SK-N-SH (cell line): ENCODE data around the gene GSTM2. TPM values are rescaled to one million over a fixed set of nuclear protein-coding genes. Genes with fewer than 3 reads are reported as not detected.

Source experiments
- CTCF ChIA-PET: fragments of 300-600, 350-600 bp; formaldehyde crosslinking; extraction: SDS; loops from one replicate; lab custom pipeline; 2021; lab: Yijun Ruan, JAX
- POLR2A ChIA-PET: fragments of 350-600 bp; sonication (Branson Sonifier 250); formaldehyde crosslinking; extraction: SDS; loops from one replicate; lab custom pipeline; 2020; ENCODE audit warnings: antibody characterized with exemption, inconsistent platforms; lab: Yijun Ruan, JAX
- DNase-seq: peaks from one replicate; pipeline ENCODE4 v3.0.0; 2012
- H2AFZ ChIP-seq: fragments of 200-600 bp; sonication (generic); 2 replicates; pipeline ENCODE4 v1.8.1; 2016; ENCODE audit warnings: antibody characterized with exemption, mild to moderate bottlenecking, low read depth
- H3F3A ChIP-seq: fragments of 200-600 bp; sonication (generic); replicated peaks from 2 replicates; pipeline ENCODE3; 2016; ENCODE audit warnings: antibody characterized with exemption, mild to moderate bottlenecking; ENCODE audit not compliant: insufficient read depth
- H3K27ac ChIP-seq, 2 experiments: fragments of 200-500 bp in 1 of 2; fragments of 200-600 bp in 1 of 2; sonication (Bioruptor generic) in 1 of 2; sonication (generic), shearing (Covaris generic) in 1 of 2; 2 replicates each; pipeline versions ENCODE4 v1.5.1 to v1.6.1; 2014 to 2016; ENCODE audit warnings: low read depth in 2 of 2, inconsistent platforms in 1 of 2, low read length in 1 of 2, mild to moderate bottlenecking in 1 of 2, mixed read lengths in 1 of 2
- H3K27me3 ChIP-seq: fragments of 200-600 bp; sonication (generic), shearing (Covaris generic); 2 replicates; pipeline ENCODE4 v1.6.1; 2016; ENCODE audit warnings: mixed run types; ENCODE audit not compliant: insufficient read depth
- H3K36me3 ChIP-seq, 2 experiments: fragments of 200-500 bp in 1 of 2; fragments of 200-600 bp in 1 of 2; sonication (Bioruptor generic) in 1 of 2; sonication (generic) in 1 of 2; replicated peaks in 1 of 2; 2 replicates each; pipeline versions ENCODE3 to v1.5.1; 2014 to 2016; ENCODE audit warnings: low read length in 1 of 2, mild to moderate bottlenecking in 1 of 2; ENCODE audit not compliant: insufficient read depth in 2 of 2, control insufficient read depth in 1 of 2
- H3K4me1 ChIP-seq, 2 experiments: fragments of 200-500 bp in 1 of 2; fragments of 200-600 bp in 1 of 2; sonication (Bioruptor generic) in 1 of 2; sonication (generic), shearing (Covaris generic) in 1 of 2; 2 replicates each; pipeline versions ENCODE4 v1.5.1 to v1.6.1; 2014 to 2016; ENCODE audit warnings: low read depth in 1 of 2, low read length in 1 of 2, mixed run types in 1 of 2; ENCODE audit not compliant: insufficient read depth in 2 of 2, control insufficient read depth in 1 of 2
- H3K4me2 ChIP-seq: fragments of 200-600 bp; sonication (generic), shearing (Covaris generic); 2 replicates; pipeline ENCODE4 v1.6.1; 2017; ENCODE audit warnings: mixed run types
- H3K4me3 ChIP-seq, 2 experiments: fragments of 200-500 bp in 1 of 2; fragments of 200-600 bp in 1 of 2; sonication (Bioruptor generic) in 1 of 2; sonication (generic), shearing (Covaris generic) in 1 of 2; 2 replicates each; pipeline versions ENCODE4 v1.5.1 to v1.8.1; 2014 to 2016; ENCODE audit warnings: low read depth in 2 of 2, inconsistent platforms in 1 of 2, low read length in 1 of 2, mild to moderate bottlenecking in 1 of 2, mixed read lengths in 1 of 2, moderate library complexity in 1 of 2
- H3K79me2 ChIP-seq: fragments of 200-600 bp; sonication (generic); 2 replicates; pipeline ENCODE4 v1.8.1; 2017; ENCODE audit warnings: mild to moderate bottlenecking; ENCODE audit not compliant: insufficient read depth
- H3K9ac ChIP-seq: fragments of 200-600 bp; sonication (generic); 2 replicates; pipeline ENCODE4 v1.6.1; 2017; ENCODE audit warnings: mixed run types
- H3K9me2 ChIP-seq: fragments of 200-600 bp; sonication (generic); 2 replicates; pipeline ENCODE4 v1.6.1; 2017; ENCODE audit warnings: mixed run types
- H3K9me3 ChIP-seq: fragments of 200-600 bp; sonication (generic); 2 replicates; pipeline ENCODE4 v1.6.1; 2017; ENCODE audit warnings: mixed run types, mild to moderate bottlenecking, moderate library complexity
- H4K20me1 ChIP-seq: fragments of 200-600 bp; sonication (generic); 2 replicates; pipeline ENCODE4 v1.6.1; 2017; ENCODE audit warnings: mild to moderate bottlenecking, mixed run types; ENCODE audit not compliant: insufficient read depth
- CHD2 ChIP-seq: fragments of 150-350 bp; IDR thresholded peaks from 2 replicates; pipeline ENCODE4 v1.6.1; 2018; ENCODE audit warnings: low read length; ENCODE audit not compliant: partially characterized antibody
- CTCF ChIP-seq: fragments of 200-600 bp; sonication (generic); IDR thresholded peaks from 2 replicates; pipeline ENCODE4 v1.6.1; 2017; ENCODE audit warnings: antibody characterized with exemption, mild to moderate bottlenecking, moderate library complexity
- EP300 ChIP-seq, 2 experiments: IDR thresholded peaks; 2 replicates each; pipeline versions ENCODE4 v1.4.0 to v1.6.1; 2012; ENCODE audit warnings: borderline replicate concordance in 1 of 2, low read depth in 1 of 2, low read length in 1 of 2
- EZH2phosphoT487 ChIP-seq: fragments of 200-600 bp; sonication (generic); IDR thresholded peaks from 2 replicates; pipeline ENCODE4 v1.6.1; 2017; ENCODE audit warnings: low read depth, mixed run types, mild to moderate bottlenecking, antibody characterized with exemption, moderate library complexity, borderline replicate concordance
- FOSL2 ChIP-seq: IDR thresholded peaks from 2 replicates; pipeline ENCODE4 v1.4.0; 2012; ENCODE audit warnings: low read depth, mild to moderate bottlenecking, moderate library complexity, borderline replicate concordance
- IRF3 ChIP-seq: fragments of 150-350 bp; IDR thresholded peaks from 2 replicates; pipeline ENCODE4 v1.6.1; 2016; ENCODE audit warnings: mild to moderate bottlenecking, low read depth, low read length
- MXI1 ChIP-seq: IDR thresholded peaks from 2 replicates; pipeline ENCODE4 v1.6.1; 2012; ENCODE audit warnings: mild to moderate bottlenecking, low read depth, low read length, improper control_type of control experiment
- NFIC ChIP-seq: IDR thresholded peaks from 2 replicates; pipeline ENCODE4 v1.4.0; 2012; ENCODE audit warnings: borderline replicate concordance
- PBX3 ChIP-seq: IDR thresholded peaks from 2 replicates; pipeline ENCODE4; 2012
- POLR2AphosphoS5 ChIP-seq: IDR thresholded peaks from 2 replicates; pipeline ENCODE4 v1.6.1; 2012; ENCODE audit warnings: low read depth, low read length
- RAD21 ChIP-seq: IDR thresholded peaks from 2 replicates; pipeline ENCODE4 v1.6.1; 2012; ENCODE audit warnings: mild to moderate bottlenecking, low read length
- RCOR1 ChIP-seq: fragments of 150-350 bp; IDR thresholded peaks from 2 replicates; pipeline ENCODE4 v1.6.1; 2017; ENCODE audit warnings: antibody characterized with exemption, low read length
- RFX5 ChIP-seq: IDR thresholded peaks from 2 replicates; pipeline ENCODE4 v1.6.1; 2012; ENCODE audit warnings: mild to moderate bottlenecking, improper control_type of control experiment, low read length
- RXRA ChIP-seq: IDR thresholded peaks from 2 replicates; pipeline ENCODE4 v1.4.0; 2012; ENCODE audit warnings: low read depth, mild to moderate bottlenecking, borderline replicate concordance
- SMC3 ChIP-seq: IDR thresholded peaks from 2 replicates; pipeline ENCODE4 v1.6.1; 2012; ENCODE audit warnings: low read depth, low read length, improper control_type of control experiment
- TAF1 ChIP-seq: IDR thresholded peaks from 2 replicates; pipeline ENCODE4 v1.6.1; 2012; ENCODE audit warnings: low read depth, mild to moderate bottlenecking, low read length, moderate library complexity, borderline replicate concordance
- USF2 ChIP-seq: fragments of 150-350 bp; IDR thresholded peaks from 2 replicates; pipeline ENCODE4 v1.6.1; 2017; ENCODE audit warnings: antibody characterized with exemption, low read length, low read depth, borderline replicate concordance
- WGBS: methylation state at CpG from one replicate; pipeline ENCODE4 v1.1.6; 2017; ENCODE audit warnings: low lambda C conversion rate; 5-methylcytosine and 5-hydroxymethylcytosine counted together
- polyA plus RNA-seq, 3 experiments: library from polyadenylated mRNA; depleted of rRNA; stranded (reverse); fragments of >200 nt; gene quantifications; 2 replicates each; pipeline ENCODE4 v1.2.3, GENCODE V29; 2012

The GSTM2 gene
- polyA plus RNA-seq, 1 of the 3 experiments (the other 2 are of a cell fraction) = 70.2 TPM

- ChIA-PET POLR2A (interaction anchor here (1.7 to 4.3 kb wide), 3 partner anchors 9 to 83 kb away, joined by 7 to 26 read pairs (median 8); partner anchors contain the start of gene GNAI3), CTCF (interaction anchor here (0.9 to 11.9 kb wide), 12 partner anchors 8 to 352 kb away, joined by 3 to 114 read pairs (median 5); partner anchors contain the start of genes AHCYL1, AMPD2, GNAI3 and GNAT2)
- no peaks in the 10 kb centered on the region for H3K27me3 ChIP-seq
- no peaks in the 10 kb centered on the region for H3K9me2 ChIP-seq
- TF ChIP-seq FOSL2 (no peak), EP300 (IDR thresholded peaks at IDR 0.05; ENCODE audit: borderline replicate concordance in 1 of 2, low read depth in 1 of 2, low read length in 1 of 2) (no peak), CHD2 (no peak), TAF1 (no peak), SMC3 (no peak), USF2 (no peak), RAD21 (no peak), RXRA (no peak)
- H3K27ac ChIP-seq = peak overlapping the region in 1 of 2 experiments; percentile 97; a peak in 2 of 4 replicates
- no peaks in the 10 kb centered on the region for H3K79me2 ChIP-seq
- peaks cover 7 to 61% of the 10 kb centered on the region in 2 experiments; a peak in 3 of 4 replicates for H3K4me1 ChIP-seq
- H3F3A ChIP-seq = peaks cover 4% of the 10 kb centered on the region
- H4K20me1 ChIP-seq = 0 out of 2 replicates have a peak, but pooled peaks cover 3% of the 10 kb centered on the region
- peak; percentile 44 for DNase-seq
- WGBS = 77% methylated on average over 12 of the region's 16 CpGs
- H3K9me3 ChIP-seq = no peaks in the 10 kb centered on the region; the same call in 1 of the 2 replicates
- no peak overlapping the region for H3K4me2 ChIP-seq
- peaks cover 20 to 51% of the 10 kb centered on the region in 2 experiments for H3K36me3 ChIP-seq
- H3K9ac ChIP-seq = no peak overlapping the region
- no peak overlapping the region for H3K4me3 ChIP-seq
- H2AFZ ChIP-seq = no peak overlapping the region
These were observed 36.0 kb upstream of the GSTM2 start for GRCh38 chr1:109631513-109632505.

GRCh38 chr1:109632671-109633346 lies 35.0 kb upstream of the GSTM2 start:
- peaks cover 20 to 41% of the 10 kb centered on the region in 2 experiments for H3K36me3 ChIP-seq
- no peak overlapping the region for H3K4me2 ChIP-seq
- ChIA-PET CTCF (interaction anchor here (0.7 to 11.9 kb wide), 6 partner anchors 7 to 351 kb away, joined by 3 to 114 read pairs (median 9); partner anchors contain the start of gene AHCYL1), POLR2A (interaction anchor here (1.7 to 4.3 kb wide), 3 partner anchors 8 to 84 kb away, joined by 7 to 26 read pairs (median 8); partner anchors contain the start of gene GNAI3)
- no peak overlapping the region for H3K4me3 ChIP-seq
- H3K9me2 ChIP-seq = no peaks in the 10 kb centered on the region
- peaks cover 7 to 71% of the 10 kb centered on the region in 2 experiments; a peak in 3 of 4 replicates for H3K4me1 ChIP-seq
- no peak overlapping the region for H3K9ac ChIP-seq
- H4K20me1 ChIP-seq = 0 out of 2 replicates have a peak, but pooled peaks cover 3% of the 10 kb centered on the region
- H3K27me3 ChIP-seq = no peaks in the 10 kb centered on the region
- no peak overlapping the region for H2AFZ ChIP-seq
- 57% methylated on average over 5 of the region's 5 CpGs for WGBS
- H3K9me3 ChIP-seq = no peaks in the 10 kb centered on the region; the same call in 1 of the 2 replicates
- H3K27ac ChIP-seq = peak overlapping the region in 1 of 2 experiments; percentile 97; a peak in 2 of 4 replicates
- H3F3A ChIP-seq = peaks cover 4% of the 10 kb centered on the region
- DNase-seq = peak; percentile 92
- H3K79me2 ChIP-seq = no peaks in the 10 kb centered on the region
- TF ChIP-seq CTCF (no peak), CHD2 (peak; percentile 87), RXRA (no peak), MXI1 (peak; percentile 76), FOSL2 (no peak), POLR2AphosphoS5 (no peak), RAD21 (peak; percentile 25), SMC3 (peak; percentile 5; the same call in 1 of the 2 replicates), RCOR1 (peak; percentile 67; the same call in 1 of the 2 replicates), IRF3 (no peak), EZH2phosphoT487 (no peak), PBX3 (no peak), NFIC (no peak), RFX5 (no peak)
